ENCODE data around the gene CEBPA. TPM values are rescaled to one million over a fixed set of nuclear protein-coding genes. Genes with fewer than 3 reads are reported as not detected.

CEBPA gene
- total and polyA plus RNA-seq, 10 of the 15 experiments (the other 5 are each of a cell fraction or from before 2014, with no cell fraction given) = 0.04 to 0.36 (median 0.13) TPM; not detected in 4

GRCh38 chr19:33293255-33294057, 8.9 kb downstream of the CEBPA start (continued):
- TF ChIP-seq IRF5 (IDR thresholded peaks at IDR 0.05; ENCODE audit: borderline replicate concordance) (no peak), NFIC (IDR thresholded peaks at IDR 0.05; ENCODE audit: low read depth, low read length) (no peak), TCF3 (IDR thresholded peaks at IDR 0.05; ENCODE audit: borderline replicate concordance, insufficient read depth, low read depth, low read length) (no peak)
- TF ChIP-seq, protein P1, sequence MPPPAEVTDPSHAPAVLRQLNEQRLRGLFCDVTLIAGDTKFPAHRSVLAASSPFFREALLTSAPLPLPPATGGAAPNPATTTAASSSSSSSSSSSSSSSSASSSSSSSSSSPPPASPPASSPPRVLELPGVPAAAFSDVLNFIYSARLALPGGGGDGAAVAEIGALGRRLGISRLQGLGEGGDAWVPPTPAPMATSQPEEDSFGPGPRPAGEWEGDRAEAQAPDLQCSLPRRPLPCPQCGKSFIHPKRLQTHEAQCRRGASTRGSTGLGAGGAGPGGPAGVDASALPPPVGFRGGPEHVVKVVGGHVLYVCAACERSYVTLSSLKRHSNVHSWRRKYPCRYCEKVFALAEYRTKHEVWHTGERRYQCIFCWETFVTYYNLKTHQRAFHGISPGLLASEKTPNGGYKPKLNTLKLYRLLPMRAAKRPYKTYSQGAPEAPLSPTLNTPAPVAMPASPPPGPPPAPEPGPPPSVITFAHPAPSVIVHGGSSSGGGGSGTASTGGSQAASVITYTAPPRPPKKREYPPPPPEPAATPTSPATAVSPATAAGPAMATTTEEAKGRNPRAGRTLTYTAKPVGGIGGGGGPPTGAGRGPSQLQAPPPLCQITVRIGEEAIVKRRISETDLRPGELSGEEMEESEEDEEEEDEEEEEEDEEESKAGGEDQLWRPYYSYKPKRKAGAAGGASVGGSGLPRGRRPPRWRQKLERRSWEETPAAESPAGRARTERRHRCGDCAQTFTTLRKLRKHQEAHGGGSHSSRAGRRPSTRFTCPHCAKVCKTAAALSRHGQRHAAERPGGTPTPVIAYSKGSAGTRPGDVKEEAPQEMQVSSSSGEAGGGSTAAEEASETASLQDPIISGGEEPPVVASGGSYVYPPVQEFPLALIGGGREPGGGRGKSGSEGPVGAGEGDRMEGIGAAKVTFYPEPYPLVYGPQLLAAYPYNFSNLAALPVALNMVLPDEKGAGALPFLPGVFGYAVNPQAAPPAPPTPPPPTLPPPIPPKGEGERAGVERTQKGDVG (CRISPR knock-in tag; IDR thresholded peaks at IDR 0.05) = no peak

DNA sequence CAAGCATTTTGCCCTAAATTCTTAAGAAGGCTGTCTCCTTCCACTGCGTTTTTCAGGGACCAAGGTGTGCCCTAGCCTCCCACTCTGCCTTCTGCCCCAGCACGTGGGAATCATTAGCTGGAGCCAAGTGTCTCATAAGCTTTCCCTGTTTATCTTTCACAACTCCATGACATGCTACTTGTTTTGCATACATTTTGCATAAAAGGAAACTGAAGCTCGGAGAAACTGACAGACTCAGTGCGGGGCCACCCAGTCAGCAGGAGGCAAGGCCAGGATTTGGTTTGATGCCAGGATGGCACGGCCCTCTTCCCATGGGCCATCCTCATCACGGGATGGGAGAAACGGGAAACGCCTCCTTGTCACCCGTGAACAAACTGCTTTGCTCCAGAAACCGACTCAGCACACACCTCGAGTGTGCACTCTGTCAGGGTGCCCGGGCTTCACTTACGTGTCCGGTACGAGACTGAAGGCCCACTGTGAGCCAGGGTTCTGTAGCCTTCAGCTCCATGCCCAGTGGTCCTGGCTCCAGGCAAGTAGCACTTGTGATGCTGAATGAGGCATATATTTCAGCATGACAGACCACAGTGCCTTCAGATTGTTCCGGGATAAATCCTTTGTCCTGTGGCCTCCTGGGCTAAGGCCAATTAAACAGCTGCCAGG, 9.6 kb downstream of the CEBPA start:
- Histone ChIP-seq H3K36me3 (ENCODE audit: control insufficient read depth in 2 of 2, insufficient read depth in 2 of 2, low read length in 1 of 2) (no peaks in the 10 kb centered on the region), H3K4me1 (ENCODE audit: control insufficient read depth, insufficient read depth, low read length) (peaks cover 4% of the 10 kb centered on the region; the same call in 1 of the 2 replicates), H3K79me2 (ENCODE audit: control insufficient read depth, insufficient read depth, low read length) (no peaks in the 10 kb centered on the region), H3K9ac (ENCODE audit: control insufficient read depth, insufficient read depth, low read length) (no peak overlapping the region), H3K4me3 (no peak overlapping the region), H3K4me2 (ENCODE audit: control insufficient read depth, insufficient read depth) (no peak overlapping the region), H3K27me3 (replicated peaks in 1 of 2; ENCODE audit: control insufficient read depth in 2 of 2, insufficient read depth in 2 of 2, low read length in 1 of 2) (no peaks in the 10 kb centered on the region; a peak in 1 of 4 replicates), H4K20me1 (ENCODE audit: control insufficient read depth, insufficient read depth) (no peaks in the 10 kb centered on the region), H3K27ac (ENCODE audit: control insufficient read depth, insufficient read depth) (no peak overlapping the region), H2AFZ (ENCODE audit: control insufficient read depth, low read depth, low read length) (no peak overlapping the region), H3K9me3 (replicated peaks; ENCODE audit: control insufficient read depth, insufficient read depth, low read length) (peaks cover 3% of the 10 kb centered on the region; the same call in 2 of the 3 replicates)
- ChIA-PET SMC1A (ENCODE audit: uncharacterized antibody, unreplicated experiment) (no interaction called here), POLR2A (interaction anchor here (0.7 kb wide), 2 partner anchors 10 to 1990 kb away, joined by 3 to 6 read pairs; no protein-coding TSS in a partner anchor), RAD21 (ENCODE audit: unreplicated experiment) (no interaction called here), CTCF (no interaction called here)
- intact Hi-C loops (cut with micrococcal nuclease; ENCODE audit: unreplicated experiment) (no loop called here), in situ Hi-C loops (cut with MboI) (no loop called here)
- no peak for TF ChIP-seq ESRRA (IDR thresholded peaks at IDR 0.05; ENCODE audit: low read length)
- FAIRE-seq = no peak
- DNase-seq (ENCODE audit: low read depth, low spot score) = no peak
- no TSS peak for BruUV-seq (replicated peaks)
- no peak for ATAC-seq
- 46% methylated on average over 16 of the region's 16 CpGs for WGBS (ENCODE audit: insufficient coverage, insufficient replicate concordance, low lambda C conversion rate, missing lambda C conversion rate)

All from GM12878 (cell line).